ENCODE results near the gene CCL7. TPM values are rescaled to one million over a fixed set of nuclear protein-coding genes. Genes with fewer than 3 reads are reported as not detected.

CCL7 gene
- total RNA-seq, 1 experiment from 2014 or later: not detected

GRCh38 chr17:34283571-34283970 lies 13.6 kb downstream of the CCL7 start:
- TF ChIP-seq, protein P1, sequence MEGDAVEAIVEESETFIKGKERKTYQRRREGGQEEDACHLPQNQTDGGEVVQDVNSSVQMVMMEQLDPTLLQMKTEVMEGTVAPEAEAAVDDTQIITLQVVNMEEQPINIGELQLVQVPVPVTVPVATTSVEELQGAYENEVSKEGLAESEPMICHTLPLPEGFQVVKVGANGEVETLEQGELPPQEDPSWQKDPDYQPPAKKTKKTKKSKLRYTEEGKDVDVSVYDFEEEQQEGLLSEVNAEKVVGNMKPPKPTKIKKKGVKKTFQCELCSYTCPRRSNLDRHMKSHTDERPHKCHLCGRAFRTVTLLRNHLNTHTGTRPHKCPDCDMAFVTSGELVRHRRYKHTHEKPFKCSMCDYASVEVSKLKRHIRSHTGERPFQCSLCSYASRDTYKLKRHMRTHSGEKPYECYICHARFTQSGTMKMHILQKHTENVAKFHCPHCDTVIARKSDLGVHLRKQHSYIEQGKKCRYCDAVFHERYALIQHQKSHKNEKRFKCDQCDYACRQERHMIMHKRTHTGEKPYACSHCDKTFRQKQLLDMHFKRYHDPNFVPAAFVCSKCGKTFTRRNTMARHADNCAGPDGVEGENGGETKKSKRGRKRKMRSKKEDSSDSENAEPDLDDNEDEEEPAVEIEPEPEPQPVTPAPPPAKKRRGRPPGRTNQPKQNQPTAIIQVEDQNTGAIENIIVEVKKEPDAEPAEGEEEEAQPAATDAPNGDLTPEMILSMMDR (IDR thresholded peaks at IDR 0.05; ENCODE audit: insufficient read depth in 1 of 2, low read depth in 1 of 2, low read length in 1 of 2, severe bottlenecking in 1 of 2, unreplicated experiment in 1 of 2): no peak
- H3K4me3 ChIP-seq (ENCODE audit: low read depth, low read length): no peak overlapping the region
- ChIA-PET CTCF (no interaction called here), POLR2A (no interaction called here)
- no peaks in the 10 kb centered on the region for H3K27me3 ChIP-seq (replicated peaks; ENCODE audit: control insufficient read depth, insufficient read depth, low read length)
- no peaks in the 10 kb centered on the region for H3K4me1 Mint-ChIP-seq (ENCODE audit: low read depth, unreplicated experiment)
- no peaks in the 10 kb centered on the region for H3K9me3 ChIP-seq
- no TSS peak for BruUV-seq (replicated peaks)
- no peaks in the 10 kb centered on the region for H3K9me3 Mint-ChIP-seq (ENCODE audit: unreplicated experiment)
- no peak for DNase-seq
- no peaks in the 10 kb centered on the region for H3K36me3 ChIP-seq (ENCODE audit: control insufficient read depth, insufficient read depth, low read length)
- H3K27ac Mint-ChIP-seq (ENCODE audit: unreplicated experiment): no peak overlapping the region
- no peaks in the 10 kb centered on the region for H3K36me3 Mint-ChIP-seq (ENCODE audit: insufficient read depth, unreplicated experiment)
- no peak overlapping the region for H3K4me3 Mint-ChIP-seq (ENCODE audit: unreplicated experiment)
- peaks cover 10% of the 10 kb centered on the region for H3K27me3 Mint-ChIP-seq (ENCODE audit: insufficient read depth, unreplicated experiment)
- intact Hi-C loops (cut with micrococcal nuclease; ENCODE audit: unreplicated experiment): no loop called here
- H3K4me1 ChIP-seq: no peaks in the 10 kb centered on the region

DNA sequence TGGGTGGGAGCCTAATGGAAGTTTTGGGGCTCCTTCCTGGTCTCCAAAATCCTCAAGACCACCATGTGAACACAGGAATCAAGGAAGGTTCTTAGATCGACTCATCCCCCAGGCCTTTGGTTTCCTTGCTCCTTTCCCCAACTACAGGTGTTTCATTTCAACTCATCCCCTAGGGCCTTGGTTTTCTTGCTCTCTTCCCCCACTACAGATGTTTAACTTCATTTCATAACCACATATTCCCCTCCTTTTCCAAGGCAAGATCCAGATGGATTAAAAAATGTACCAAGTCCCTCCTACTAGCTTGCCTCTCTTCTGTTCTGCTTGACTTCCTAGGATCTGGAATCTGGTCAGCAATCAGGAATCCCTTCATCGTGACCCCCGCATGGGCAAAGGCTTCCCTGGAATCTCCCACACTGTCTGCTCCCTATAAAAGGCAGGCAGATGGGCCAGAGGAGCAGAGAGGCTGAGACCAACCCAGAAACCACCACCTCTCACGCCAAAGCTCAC lies 15.3 kb downstream of the CCL7 start, which contains the start of gene CCL11:
CCL11 (plus strand) TSS at position 457 of the 507 bp plus-strand sequence. CDS start 67 bp downstream, outside the sequence.
- no peak for DNase-seq
- TF ChIP-seq, protein P1 (IDR thresholded peaks at IDR 0.05; ENCODE audit: insufficient read depth in 1 of 2, low read depth in 1 of 2, low read length in 1 of 2, severe bottlenecking in 1 of 2, unreplicated experiment in 1 of 2): no peak
- H3K27me3 ChIP-seq (replicated peaks; ENCODE audit: control insufficient read depth, insufficient read depth, low read length): no peaks in the 10 kb centered on the region
- BruUV-seq (replicated peaks): no TSS peak
- CTCF ChIA-PET: no interaction called here
- Mint-ChIP-seq H3K27ac (ENCODE audit: unreplicated experiment) (no peak within 1 kb of the TSS), H3K4me3 (ENCODE audit: unreplicated experiment) (no peak within 1 kb of the TSS), H3K9me3 (ENCODE audit: unreplicated experiment) (no peaks in the 10 kb centered on the region), H3K36me3 (ENCODE audit: insufficient read depth, unreplicated experiment) (no peaks in the 10 kb centered on the region), H3K4me1 (ENCODE audit: low read depth, unreplicated experiment) (no peaks in the 10 kb centered on the region), H3K27me3 (ENCODE audit: insufficient read depth, unreplicated experiment) (peaks cover 3% of the 10 kb centered on the region)
- no peaks in the 10 kb centered on the region for H3K36me3 ChIP-seq (ENCODE audit: control insufficient read depth, insufficient read depth, low read length)
- H3K4me3 ChIP-seq (ENCODE audit: low read depth, low read length): no peak within 1 kb of the TSS
- H3K4me1 ChIP-seq: no peaks in the 10 kb centered on the region
- POLR2A ChIA-PET: no interaction called here
- no peaks in the 10 kb centered on the region for H3K9me3 ChIP-seq
- intact Hi-C loops (cut with micrococcal nuclease; ENCODE audit: unreplicated experiment): no loop called here

GRCh38 chr17:34287875-34288274 lies 17.9 kb downstream of the CCL7 start:
- H3K9me3 ChIP-seq: no peaks in the 10 kb centered on the region
- H3K4me1 Mint-ChIP-seq (ENCODE audit: low read depth, unreplicated experiment): no peaks in the 10 kb centered on the region
- intact Hi-C loops (cut with micrococcal nuclease; ENCODE audit: unreplicated experiment): no loop called here
- no peaks in the 10 kb centered on the region for H3K36me3 Mint-ChIP-seq (ENCODE audit: insufficient read depth, unreplicated experiment)
- no TSS peak for BruUV-seq (replicated peaks)
- H3K4me3 Mint-ChIP-seq (ENCODE audit: unreplicated experiment): no peak overlapping the region
- no peaks in the 10 kb centered on the region for H3K9me3 Mint-ChIP-seq (ENCODE audit: unreplicated experiment)
- ChIA-PET CTCF (no interaction called here), POLR2A (no interaction called here)
- H3K4me3 ChIP-seq (ENCODE audit: low read depth, low read length): no peak overlapping the region
- no peaks in the 10 kb centered on the region for H3K4me1 ChIP-seq
- H3K27ac Mint-ChIP-seq (ENCODE audit: unreplicated experiment): no peak overlapping the region
- no peaks in the 10 kb centered on the region for H3K36me3 ChIP-seq (ENCODE audit: control insufficient read depth, insufficient read depth, low read length)
- no peak for DNase-seq
- H3K27me3 ChIP-seq (replicated peaks; ENCODE audit: control insufficient read depth, insufficient read depth, low read length): no peaks in the 10 kb centered on the region
- H3K27me3 Mint-ChIP-seq (ENCODE audit: insufficient read depth, unreplicated experiment): no peaks in the 10 kb centered on the region
- TF ChIP-seq, protein P1 (IDR thresholded peaks at IDR 0.05; ENCODE audit: insufficient read depth in 1 of 2, low read depth in 1 of 2, low read length in 1 of 2, severe bottlenecking in 1 of 2, unreplicated experiment in 1 of 2): no peak

Measured in Caco-2 (cell line).